Osteocyte (in vitro differentiated cells): Measurements from ENCODE around the gene NAPB. TPM values are rescaled to one million over a fixed set of nuclear protein-coding genes. Genes with fewer than 3 reads are reported as not detected.

ENCODE experiments used
- DNase-seq: peaks from one replicate; pipeline ENCODE4 v3.0.0; 2021; ENCODE audit warnings: mixed read lengths; ENCODE audit not compliant: unreplicated experiment; ENCODE audit errors: extremely low spot score
- H3K27ac Mint-ChIP-seq: one replicate; pipeline ENCODE4 v1.8.0; 2021; ENCODE audit warnings: mild to moderate bottlenecking, mixed read lengths; ENCODE audit not compliant: unreplicated experiment
- H3K27me3 Mint-ChIP-seq: one replicate; pipeline ENCODE4 v1.8.0; 2021; ENCODE audit warnings: mixed read lengths; ENCODE audit not compliant: unreplicated experiment
- H3K36me3 Mint-ChIP-seq: one replicate; pipeline ENCODE4 v1.8.0; 2021; ENCODE audit warnings: mixed read lengths; ENCODE audit not compliant: unreplicated experiment
- H3K4me1 Mint-ChIP-seq: one replicate; pipeline ENCODE4 v1.8.0; 2021; ENCODE audit warnings: mixed read lengths; ENCODE audit not compliant: unreplicated experiment
- H3K4me3 Mint-ChIP-seq: one replicate; pipeline ENCODE4 v1.8.0; 2021; ENCODE audit warnings: mild to moderate bottlenecking, moderate library complexity, mixed read lengths; ENCODE audit not compliant: unreplicated experiment
- H3K9me3 Mint-ChIP-seq: one replicate; pipeline ENCODE4 v1.8.0; 2021; ENCODE audit warnings: mixed read lengths; ENCODE audit not compliant: unreplicated experiment
- total RNA-seq: library from RNA; stranded (reverse); gene quantifications from 2 replicates; pipeline ENCODE4 v1.2.1, GENCODE V29; 2021
- TF ChIP-seq, protein P1 (sequence below): fragments of 200-600 bp; sonication (generic); IDR thresholded peaks from 2 replicates; pipeline ENCODE4 v1.5.0; 2021; ENCODE audit warnings: antibody characterized with exemption, mild to moderate bottlenecking, moderate library complexity

The NAPB gene
- total RNA-seq, 1 donor from 2014 or later: 10.5 TPM

DNA sequence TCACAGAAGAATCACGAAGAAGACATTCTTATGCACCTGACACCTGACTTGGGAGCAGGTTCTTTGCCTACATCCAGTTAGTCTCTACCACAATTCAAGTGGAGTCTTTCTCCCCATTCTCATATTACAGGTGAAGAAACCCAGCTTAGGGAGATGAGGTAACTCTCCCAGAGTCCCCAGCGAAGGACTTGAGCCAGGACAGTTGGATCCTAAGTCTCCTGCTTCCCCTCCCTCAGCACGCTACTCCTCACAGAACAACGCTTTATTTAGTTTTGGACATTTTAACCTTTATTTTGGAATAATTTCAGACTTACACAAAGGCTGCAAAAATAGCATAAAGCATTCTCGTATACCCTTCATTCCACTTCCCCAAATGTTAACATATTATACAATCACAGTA, 17.4 kb upstream of the NAPB start:
- Mint-ChIP-seq H3K36me3 (no peaks in the 10 kb centered on the region), H3K27me3 (peaks cover 8% of the 10 kb centered on the region), H3K4me1 (peaks cover 2% of the 10 kb centered on the region), H3K27ac (no peak overlapping the region), H3K9me3 (no peaks in the 10 kb centered on the region), H3K4me3 (no peak overlapping the region)
- no peak for DNase-seq
- TF ChIP-seq, protein P1, sequence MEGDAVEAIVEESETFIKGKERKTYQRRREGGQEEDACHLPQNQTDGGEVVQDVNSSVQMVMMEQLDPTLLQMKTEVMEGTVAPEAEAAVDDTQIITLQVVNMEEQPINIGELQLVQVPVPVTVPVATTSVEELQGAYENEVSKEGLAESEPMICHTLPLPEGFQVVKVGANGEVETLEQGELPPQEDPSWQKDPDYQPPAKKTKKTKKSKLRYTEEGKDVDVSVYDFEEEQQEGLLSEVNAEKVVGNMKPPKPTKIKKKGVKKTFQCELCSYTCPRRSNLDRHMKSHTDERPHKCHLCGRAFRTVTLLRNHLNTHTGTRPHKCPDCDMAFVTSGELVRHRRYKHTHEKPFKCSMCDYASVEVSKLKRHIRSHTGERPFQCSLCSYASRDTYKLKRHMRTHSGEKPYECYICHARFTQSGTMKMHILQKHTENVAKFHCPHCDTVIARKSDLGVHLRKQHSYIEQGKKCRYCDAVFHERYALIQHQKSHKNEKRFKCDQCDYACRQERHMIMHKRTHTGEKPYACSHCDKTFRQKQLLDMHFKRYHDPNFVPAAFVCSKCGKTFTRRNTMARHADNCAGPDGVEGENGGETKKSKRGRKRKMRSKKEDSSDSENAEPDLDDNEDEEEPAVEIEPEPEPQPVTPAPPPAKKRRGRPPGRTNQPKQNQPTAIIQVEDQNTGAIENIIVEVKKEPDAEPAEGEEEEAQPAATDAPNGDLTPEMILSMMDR: no peak

DNA sequence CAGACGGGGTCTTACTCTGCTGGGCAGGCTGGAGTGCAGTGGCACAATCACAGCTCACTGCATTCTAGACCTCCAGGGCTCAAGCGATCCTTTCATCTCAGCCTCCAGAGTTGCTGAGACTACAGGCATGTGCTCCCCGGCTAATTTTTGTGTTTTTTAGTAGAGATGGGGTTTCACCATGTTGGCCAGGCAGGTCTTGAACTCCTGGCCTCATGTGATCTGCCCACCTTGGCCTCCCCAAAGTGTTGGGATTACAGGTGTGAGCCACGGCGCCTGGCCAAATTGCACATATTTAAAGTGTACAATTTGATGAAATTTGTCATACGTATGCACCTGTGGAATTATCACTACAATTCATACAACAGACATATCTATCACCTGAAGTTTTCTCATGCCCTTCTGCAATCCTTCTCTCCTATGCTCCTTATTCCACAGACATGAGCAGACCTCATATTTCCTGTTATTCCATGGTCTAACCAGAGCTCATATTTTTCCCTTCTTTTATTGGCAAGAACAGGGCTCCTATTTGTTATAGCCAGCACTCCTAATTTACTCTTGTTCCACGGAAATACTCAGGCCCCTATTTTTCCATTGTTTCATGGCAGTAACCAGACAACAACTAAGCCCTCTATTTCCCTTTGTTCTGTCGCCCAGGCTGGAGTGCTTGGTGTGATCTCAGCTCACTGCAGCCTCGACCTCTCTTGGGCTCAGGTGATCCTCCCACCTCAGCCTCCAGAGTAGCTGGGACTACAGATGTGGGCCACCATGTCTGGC, 16.0 kb upstream of the NAPB start:
- TF ChIP-seq, protein P1: no peak
- peaks cover 11% of the 10 kb centered on the region for H3K27me3 Mint-ChIP-seq
- no peaks in the 10 kb centered on the region for H3K36me3 Mint-ChIP-seq
- no peak for DNase-seq
- H3K4me3 Mint-ChIP-seq: no peak overlapping the region
- no peak overlapping the region for H3K27ac Mint-ChIP-seq
- peaks cover 2% of the 10 kb centered on the region for H3K4me1 Mint-ChIP-seq
- no peaks in the 10 kb centered on the region for H3K9me3 Mint-ChIP-seq

DNA sequence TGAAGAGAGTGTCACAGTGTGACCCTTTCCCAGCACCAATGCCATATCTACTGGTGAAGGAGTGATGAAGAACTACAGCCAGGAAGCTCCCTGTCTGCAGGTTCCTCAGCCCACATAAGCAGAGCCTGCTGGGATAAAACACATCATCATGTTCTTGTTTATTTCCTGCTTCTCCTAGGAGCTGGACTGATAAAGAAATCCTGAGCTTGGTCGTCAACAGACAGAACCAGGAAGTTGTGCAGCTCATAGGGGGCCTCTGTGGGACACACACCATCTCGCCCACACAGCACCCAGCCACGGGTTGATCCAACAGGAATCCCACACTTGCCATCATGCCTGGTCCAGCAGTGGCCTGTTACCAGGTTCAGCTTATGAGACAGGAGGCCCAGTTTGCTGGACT, 15.4 kb upstream of the NAPB start:
- Mint-ChIP-seq H3K27me3 (peaks cover 8% of the 10 kb centered on the region), H3K27ac (no peak overlapping the region), H3K36me3 (no peaks in the 10 kb centered on the region), H3K4me1 (peaks cover 2% of the 10 kb centered on the region), H3K4me3 (no peak overlapping the region), H3K9me3 (no peaks in the 10 kb centered on the region)
- peak; percentile 56 for DNase-seq
- TF ChIP-seq, protein P1: no peak

DNA sequence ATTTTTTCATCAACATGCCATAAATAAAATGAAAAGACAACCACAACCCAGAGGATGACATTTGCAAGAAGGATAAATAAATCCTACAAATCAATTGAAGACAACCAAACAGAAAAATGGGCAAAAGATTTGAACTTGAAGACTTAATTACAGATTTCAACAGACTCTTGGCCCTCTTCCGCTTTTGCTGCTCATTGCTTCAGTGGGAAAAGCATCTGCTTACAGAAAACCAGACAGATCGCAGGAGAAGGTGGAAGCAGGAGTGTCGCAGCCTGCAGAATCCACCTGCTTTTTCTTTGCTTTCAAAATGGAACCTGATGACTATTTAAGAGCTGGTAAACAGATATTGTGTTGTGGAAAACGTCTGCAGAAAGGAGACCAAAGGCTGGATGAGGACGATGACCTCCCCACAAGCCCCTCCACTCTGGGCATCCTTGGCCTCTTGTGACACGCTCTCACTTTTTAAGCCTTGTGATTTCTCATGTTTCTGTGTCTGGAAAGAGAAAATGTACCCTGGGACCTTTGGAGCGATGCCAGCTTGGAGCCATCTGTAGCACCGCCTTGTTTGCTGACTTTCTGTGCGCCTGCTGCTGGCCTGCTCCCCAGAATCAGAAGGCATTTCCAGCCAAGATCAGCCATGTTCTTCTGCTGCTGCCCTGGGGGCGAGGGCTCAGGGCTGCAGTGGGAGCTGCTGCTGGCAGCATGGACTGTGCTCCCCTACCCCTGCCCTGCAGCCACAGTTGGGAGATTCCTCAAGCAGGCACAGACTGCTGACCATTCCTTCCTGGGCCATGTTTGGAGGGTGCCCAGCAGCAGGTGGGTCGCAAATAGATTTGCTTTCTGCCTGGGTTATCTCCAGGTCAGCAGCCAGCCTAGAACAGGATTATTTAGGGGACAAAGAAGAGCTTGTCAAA, 14.6 kb upstream of the NAPB start:
- H3K36me3 Mint-ChIP-seq: no peaks in the 10 kb centered on the region
- H3K9me3 Mint-ChIP-seq: no peaks in the 10 kb centered on the region
- TF ChIP-seq, protein P1: no peak
- peaks cover 8% of the 10 kb centered on the region for H3K27me3 Mint-ChIP-seq
- H3K4me1 Mint-ChIP-seq: peaks cover 2% of the 10 kb centered on the region
- H3K27ac Mint-ChIP-seq: no peak overlapping the region
- H3K4me3 Mint-ChIP-seq: no peak overlapping the region
- DNase-seq: peak; percentile 73
